ENCODE data around the gene ETNK2. TPM values are rescaled to one million over a fixed set of nuclear protein-coding genes. Genes with fewer than 3 reads are reported as not detected.

ETNK2 gene
- total and polyA plus RNA-seq, 2 experiments from 2014 or later = 7.6 to 26.2 TPM

- Histone ChIP-seq H3F3A (replicated peaks; ENCODE audit: low read depth) (0 out of 2 replicates have a peak, but pooled peaks cover 14% of the 10 kb centered on the region), H3K36me3 (ENCODE audit: insufficient read depth) (peaks cover 6% of the 10 kb centered on the region; the same call in 1 of the 2 replicates), H3K4me3 (0 out of 2 replicates have a peak overlapping the region, but pooled peaks have one; percentile 9), H3K27me3 (ENCODE audit: insufficient read depth) (no peaks in the 10 kb centered on the region), H3K27ac (ENCODE audit: low read depth) (peak overlapping the region; percentile 66; the same call in 1 of the 2 replicates), H2AFZ (no peak overlapping the region), H3K4me1 (ENCODE audit: insufficient read depth) (peaks cover 32% of the 10 kb centered on the region), H4K20me1 (replicated peaks; ENCODE audit: insufficient read depth) (peaks cover 4% of the 10 kb centered on the region; the same call in 1 of the 2 replicates), H3K4me2 (peak overlapping the region; percentile 57), H3K79me2 (replicated peaks; ENCODE audit: insufficient read depth) (no peaks in the 10 kb centered on the region), H3K9me2 (ENCODE audit: insufficient read depth) (no peaks in the 10 kb centered on the region)
- H3K4me3 Mint-ChIP-seq = peak overlapping the region; percentile 15; the same call in 1 of the 3 replicates
- H3K9me3 Mint-ChIP-seq = no peaks in the 10 kb centered on the region
- H3K27ac Mint-ChIP-seq = peak overlapping the region; percentile 73
- peaks cover 18% of the 10 kb centered on the region for H3K27me3 Mint-ChIP-seq (ENCODE audit: insufficient read depth, low read depth, poor library complexity)
- TF ChIP-seq EZH2 (IDR thresholded peaks at IDR 0.05; ENCODE audit: low read depth, unreplicated experiment) (no peak), CTCF (conservative IDR thresholded peaks at IDR 0.05; ENCODE audit: low read depth in 2 of 2) (0 out of 4 replicates have a peak, but pooled peaks of 1 of the 2 experiments have one; percentile 11)
- ATAC-seq (no peak; the same call in 2 of the 3 replicates), DNase-seq (ENCODE audit: low spot score) (peak; percentile 24)
- H3K36me3 Mint-ChIP-seq (ENCODE audit: low read depth) = peaks cover 32% of the 10 kb centered on the region
- peaks cover 44% of the 10 kb centered on the region for H3K4me1 Mint-ChIP-seq
These were observed 20.6 kb downstream of the ETNK2 start for GRCh38 chr1:204130981-204131892.

GRCh38 chr1:204130178-204130577, 21.7 kb downstream of the ETNK2 start:
- peaks cover 32% of the 10 kb centered on the region for H3K4me1 ChIP-seq (ENCODE audit: insufficient read depth)
- no peak for TF ChIP-seq JUNB (IDR thresholded peaks at IDR 0.05; ENCODE audit: unreplicated experiment)
- no peak for TF ChIP-seq REST (IDR thresholded peaks at IDR 0.05; ENCODE audit: unreplicated experiment)
- no peak for TF ChIP-seq EZH2 (IDR thresholded peaks at IDR 0.05; ENCODE audit: low read depth, unreplicated experiment)
- TF ChIP-seq STAT1 (IDR thresholded peaks at IDR 0.05; ENCODE audit: unreplicated experiment) = no peak
- no peak for TF ChIP-seq EZH2phosphoT487 (IDR thresholded peaks at IDR 0.05; ENCODE audit: unreplicated experiment)
- TF ChIP-seq ETS1 (IDR thresholded peaks at IDR 0.05) = no peak
- TF ChIP-seq ZNF331 (CRISPR knock-in tag; IDR thresholded peaks at IDR 0.05; ENCODE audit: low read depth) = no peak

More at GRCh38 chr1:204130178-204130577, 21.7 kb downstream of the ETNK2 start:
- peak; percentile 25 for DNase-seq (ENCODE audit: low spot score)
- ATAC-seq = no peak
- Histone ChIP-seq H4K20me1 (replicated peaks; ENCODE audit: insufficient read depth) (peaks cover 8% of the 10 kb centered on the region; the same call in 1 of the 2 replicates), H3K9me2 (ENCODE audit: insufficient read depth) (no peaks in the 10 kb centered on the region), H3K4me3 (no peak overlapping the region), H3K4me2 (peak overlapping the region; percentile 57; the same call in 1 of the 2 replicates), H3K27ac (ENCODE audit: low read depth) (no peak overlapping the region), H2AFZ (no peak overlapping the region), H3K27me3 (ENCODE audit: insufficient read depth) (no peaks in the 10 kb centered on the region), H3K79me2 (replicated peaks; ENCODE audit: insufficient read depth) (no peaks in the 10 kb centered on the region), H3K36me3 (ENCODE audit: insufficient read depth) (peaks cover 11% of the 10 kb centered on the region; the same call in 1 of the 2 replicates), H3F3A (replicated peaks; ENCODE audit: low read depth) (0 out of 2 replicates have a peak, but pooled peaks cover 14% of the 10 kb centered on the region)
- H3K4me3 Mint-ChIP-seq = no peak overlapping the region
- H3K9me3 Mint-ChIP-seq = no peaks in the 10 kb centered on the region
- H3K27me3 Mint-ChIP-seq (ENCODE audit: insufficient read depth, low read depth, poor library complexity) = peaks cover 19% of the 10 kb centered on the region
- peaks cover 49% of the 10 kb centered on the region for H3K4me1 Mint-ChIP-seq
- no peak overlapping the region; the same call in 1 of the 2 replicates for H3K27ac Mint-ChIP-seq
- H3K36me3 Mint-ChIP-seq (ENCODE audit: low read depth) = peaks cover 42% of the 10 kb centered on the region
